Peyer's patch (tissue), 4 donors: Measurements from ENCODE around the gene FREM3. TPM values are rescaled to one million over a fixed set of nuclear protein-coding genes. Genes with fewer than 3 reads are reported as not detected.

ENCODE experiments used
- DNase-seq, 3 donors: peaks; one replicate each; pipeline ENCODE4 v3.0.0-alpha.2; 2017 to 2019
- H3K27ac ChIP-seq, 4 donors: fragments of 200-600 bp; sonication (generic); one replicate each; pipeline ENCODE4 v1.5.1; 2016 to 2019
- H3K27me3 ChIP-seq, 2 donors: fragments of 200-600 bp; sonication (generic); one replicate each; pipeline ENCODE4 v1.5.1; 2019
- H3K36me3 ChIP-seq, 3 donors: fragments of 200-600 bp; sonication (generic); one replicate each; pipeline ENCODE4 v1.5.1; 2016 to 2019
- H3K4me1 ChIP-seq, 4 donors: fragments of 200-600 bp; sonication (generic); one replicate each; pipeline ENCODE4 v1.5.1; 2016 to 2019
- H3K4me3 ChIP-seq, 4 donors: fragments of 200-600 bp; sonication (generic); 1 replicate in 3 of 4; 2 replicates in 1 of 4; pipeline ENCODE4 v1.5.1; 2016 to 2019; ENCODE audit warnings: mild to moderate bottlenecking in 1 of 4
- H3K9me3 ChIP-seq, 4 donors: fragments of 200-600 bp; sonication (generic); one replicate each; pipeline ENCODE4 v1.5.1; 2016 to 2019; ENCODE audit warnings: mild to moderate bottlenecking in 1 of 4
- CTCF ChIP-seq, 6 experiments: fragments of 450-650 bp in 4 of 6; fragments of 200-600 bp in 2 of 6; sonication (generic) in 1 of 6; IDR thresholded peaks; one replicate each; pipeline ENCODE4 v1.5.1; 2017 to 2019; ENCODE audit warnings: antibody characterized with exemption in 6 of 6, mild to moderate bottlenecking in 3 of 6, moderate library complexity in 1 of 6
- POLR2A ChIP-seq, 2 donors: fragments of 450-650 bp; IDR thresholded peaks; one replicate each; pipeline ENCODE4 v1.5.1; 2017; ENCODE audit warnings: antibody characterized with exemption in 2 of 2, mild to moderate bottlenecking in 2 of 2, moderate library complexity in 2 of 2
- total RNA-seq, 4 donors: library from RNA; depleted of rRNA; stranded (reverse); fragments of >200 nt; gene quantifications; one replicate each; pipeline ENCODE4 v1.1.0, GENCODE V29; 2016

Gene FREM3
- total RNA-seq, 4 donors from 2014 or later, result 0.83 TPM; not detected in 3

GRCh38 chr4:143598816-143599215, 101.7 kb downstream of the FREM3 start:
- H3K27me3 ChIP-seq, result no peaks in the 10 kb centered on the region
- DNase-seq, result no peak
- H3K9me3 ChIP-seq, result no peaks in the 10 kb centered on the region
- H3K4me1 ChIP-seq, result no peaks in the 10 kb centered on the region
- no peaks in the 10 kb centered on the region for H3K36me3 ChIP-seq
- no peak overlapping the region for H3K4me3 ChIP-seq
- no peak for TF ChIP-seq CTCF (IDR thresholded peaks at IDR 0.05)
- no peak for TF ChIP-seq POLR2A (IDR thresholded peaks at IDR 0.05)
- no peak overlapping the region for H3K27ac ChIP-seq

GRCh38 chr4:143597276-143597675, 103.2 kb downstream of the FREM3 start:
- Histone ChIP-seq H3K36me3 (no peaks in the 10 kb centered on the region), H3K27ac (no peak overlapping the region), H3K4me1 (no peaks in the 10 kb centered on the region), H3K9me3 (no peaks in the 10 kb centered on the region), H3K27me3 (no peaks in the 10 kb centered on the region), H3K4me3 (no peak overlapping the region)
- TF ChIP-seq POLR2A (IDR thresholded peaks at IDR 0.05), result no peak
- TF ChIP-seq CTCF (IDR thresholded peaks at IDR 0.05), result no peak
- DNase-seq, result no peak

GRCh38 chr4:143587703-143588102, 112.8 kb downstream of the FREM3 start:
- no peak for DNase-seq
- no peaks in the 10 kb centered on the region for H3K4me1 ChIP-seq
- TF ChIP-seq CTCF (IDR thresholded peaks at IDR 0.05), result no peak
- no peak for TF ChIP-seq POLR2A (IDR thresholded peaks at IDR 0.05)
- no peak overlapping the region for H3K4me3 ChIP-seq
- H3K9me3 ChIP-seq, result peaks cover 0 to 6% (median 0%) of the 10 kb centered on the region in 4 donors
- no peaks in the 10 kb centered on the region for H3K36me3 ChIP-seq
- H3K27me3 ChIP-seq, result no peaks in the 10 kb centered on the region
- H3K27ac ChIP-seq, result no peak overlapping the region

DNA sequence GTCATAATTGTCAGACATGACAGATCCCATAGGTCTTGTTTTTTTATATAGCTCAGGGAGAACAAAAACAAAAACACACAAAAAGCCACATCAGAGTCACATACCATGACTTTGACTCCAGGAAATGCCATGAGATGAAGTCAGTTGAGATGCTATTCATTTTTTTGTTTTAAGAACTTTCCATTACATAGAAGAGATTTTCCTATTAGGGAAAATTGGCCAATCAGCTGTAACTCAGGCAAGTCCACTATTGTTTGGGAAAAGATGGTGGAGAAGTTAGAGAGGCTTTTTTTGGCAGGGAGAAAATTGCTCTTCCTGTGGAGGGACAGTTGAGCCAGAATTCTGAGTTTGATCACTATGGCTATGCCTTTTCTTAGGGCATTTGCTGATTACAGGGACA, 114.4 kb downstream of the FREM3 start:
- no peaks in the 10 kb centered on the region for H3K36me3 ChIP-seq
- H3K4me3 ChIP-seq, result no peak overlapping the region
- DNase-seq, result no peak
- TF ChIP-seq POLR2A (IDR thresholded peaks at IDR 0.05) (no peak), CTCF (IDR thresholded peaks at IDR 0.05) (no peak)
- peaks cover 0 to 6% (median 0%) of the 10 kb centered on the region in 4 donors for H3K9me3 ChIP-seq
- no peaks in the 10 kb centered on the region for H3K4me1 ChIP-seq
- H3K27ac ChIP-seq, result no peak overlapping the region
- no peaks in the 10 kb centered on the region for H3K27me3 ChIP-seq

GRCh38 chr4:143585548-143585947, 114.9 kb downstream of the FREM3 start:
- TF ChIP-seq CTCF (IDR thresholded peaks at IDR 0.05) (no peak), POLR2A (IDR thresholded peaks at IDR 0.05) (no peak)
- Histone ChIP-seq H3K36me3 (no peaks in the 10 kb centered on the region), H3K27ac (no peak overlapping the region)

More at GRCh38 chr4:143585548-143585947, 114.9 kb downstream of the FREM3 start:
- DNase-seq, result no peak
- Histone ChIP-seq H3K9me3 (peaks cover 0 to 6% (median 0%) of the 10 kb centered on the region in 4 donors), H3K27me3 (no peaks in the 10 kb centered on the region), H3K4me1 (no peaks in the 10 kb centered on the region), H3K4me3 (no peak overlapping the region)
